Measurements from ENCODE around the gene RELA. TPM values are rescaled to one million over a fixed set of nuclear protein-coding genes. Genes with fewer than 3 reads are reported as not detected.

Gene RELA
- total and polyA plus RNA-seq, 2 experiments from 2014 or later, result 18.5 to 22.8 TPM

DNA sequence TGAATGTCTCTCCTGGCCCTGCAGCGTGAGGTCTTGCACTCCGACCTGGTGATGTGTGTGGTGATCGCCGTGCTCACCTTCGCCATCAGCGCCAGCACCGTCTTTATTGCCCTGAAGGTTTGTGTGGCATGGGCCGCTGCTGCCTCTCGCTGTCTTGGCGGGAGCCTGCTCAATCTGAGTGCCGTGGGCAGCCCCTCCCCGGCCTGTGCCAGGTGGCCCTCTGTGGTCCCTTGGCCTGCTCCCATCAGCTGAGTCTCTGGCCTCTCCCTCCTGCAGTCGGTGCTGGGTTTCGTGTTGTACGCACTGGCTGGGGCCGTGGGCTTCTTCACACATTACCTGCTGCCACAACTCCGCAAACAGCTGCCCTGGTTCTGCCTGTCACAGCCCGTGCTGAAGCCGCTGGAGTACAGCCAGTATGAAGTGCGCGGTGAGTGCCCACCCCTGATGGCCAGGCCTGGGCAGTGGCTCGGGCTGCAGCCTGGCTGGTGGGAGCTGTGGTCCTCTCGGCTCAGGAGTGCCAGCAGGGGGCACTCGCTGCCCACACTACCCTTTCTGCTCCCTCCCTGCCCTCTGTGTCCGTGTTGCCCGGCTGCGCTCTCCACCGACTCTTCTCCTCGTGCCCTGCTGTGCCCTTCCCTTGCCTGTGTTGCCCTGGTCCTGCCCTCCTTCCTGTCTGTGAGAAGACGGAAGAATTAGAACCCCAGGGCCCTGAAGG is 36.9 kb downstream of the RELA start:
- H3K27ac ChIP-seq (ENCODE audit: low read depth), result 0 out of 2 replicates have a peak overlapping the region, but pooled peaks have one; percentile 6
- H3K36me3 ChIP-seq (ENCODE audit: insufficient read depth), result peaks cover 7% of the 10 kb centered on the region
- no peaks in the 10 kb centered on the region; the same call in 1 of the 2 replicates for H4K20me1 ChIP-seq (replicated peaks; ENCODE audit: insufficient read depth)
- H3K27ac Mint-ChIP-seq, result no peak overlapping the region
- no peaks in the 10 kb centered on the region for H3K9me3 Mint-ChIP-seq
- no peaks in the 10 kb centered on the region for H3K4me1 ChIP-seq (ENCODE audit: insufficient read depth)
- peak; percentile 86 for ATAC-seq
- peaks cover 50% of the 10 kb centered on the region for H3K36me3 Mint-ChIP-seq (ENCODE audit: low read depth)
- H3K4me3 ChIP-seq, result no peak overlapping the region
- no peaks in the 10 kb centered on the region; the same call in 2 of the 3 replicates for H3K4me1 Mint-ChIP-seq
- H3K9me2 ChIP-seq (ENCODE audit: insufficient read depth), result no peaks in the 10 kb centered on the region
- no peak overlapping the region for H2AFZ ChIP-seq
- H3K27me3 Mint-ChIP-seq (ENCODE audit: insufficient read depth, low read depth, poor library complexity), result peaks cover 9% of the 10 kb centered on the region
- no peak overlapping the region for H3K4me2 ChIP-seq
- H3K4me3 Mint-ChIP-seq, result no peak overlapping the region
- DNase-seq (ENCODE audit: low spot score), result peak; percentile 75
- H3K79me2 ChIP-seq (replicated peaks; ENCODE audit: insufficient read depth), result no peaks in the 10 kb centered on the region
- H3F3A ChIP-seq (replicated peaks; ENCODE audit: low read depth), result no peaks in the 10 kb centered on the region; the same call in 1 of the 2 replicates
- no peaks in the 10 kb centered on the region for H3K27me3 ChIP-seq (ENCODE audit: insufficient read depth)
- no peak for TF ChIP-seq ZNF114 (CRISPR knock-in tag; IDR thresholded peaks at IDR 0.05)
- no peak for TF ChIP-seq EZH2phosphoT487 (IDR thresholded peaks at IDR 0.05; ENCODE audit: unreplicated experiment)
- TF ChIP-seq STAT1 (IDR thresholded peaks at IDR 0.05; ENCODE audit: unreplicated experiment), result no peak
- TF ChIP-seq, protein P1, sequence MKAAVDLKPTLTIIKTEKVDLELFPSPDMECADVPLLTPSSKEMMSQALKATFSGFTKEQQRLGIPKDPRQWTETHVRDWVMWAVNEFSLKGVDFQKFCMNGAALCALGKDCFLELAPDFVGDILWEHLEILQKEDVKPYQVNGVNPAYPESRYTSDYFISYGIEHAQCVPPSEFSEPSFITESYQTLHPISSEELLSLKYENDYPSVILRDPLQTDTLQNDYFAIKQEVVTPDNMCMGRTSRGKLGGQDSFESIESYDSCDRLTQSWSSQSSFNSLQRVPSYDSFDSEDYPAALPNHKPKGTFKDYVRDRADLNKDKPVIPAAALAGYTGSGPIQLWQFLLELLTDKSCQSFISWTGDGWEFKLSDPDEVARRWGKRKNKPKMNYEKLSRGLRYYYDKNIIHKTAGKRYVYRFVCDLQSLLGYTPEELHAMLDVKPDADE (IDR thresholded peaks at IDR 0.05), result no peak
- TF ChIP-seq CREB1 (CRISPR knock-in tag; IDR thresholded peaks at IDR 0.05; ENCODE audit: low read depth), result no peak
- TF ChIP-seq ZNF331 (CRISPR knock-in tag; IDR thresholded peaks at IDR 0.05; ENCODE audit: low read depth), result no peak
- TF ChIP-seq, protein P2, sequence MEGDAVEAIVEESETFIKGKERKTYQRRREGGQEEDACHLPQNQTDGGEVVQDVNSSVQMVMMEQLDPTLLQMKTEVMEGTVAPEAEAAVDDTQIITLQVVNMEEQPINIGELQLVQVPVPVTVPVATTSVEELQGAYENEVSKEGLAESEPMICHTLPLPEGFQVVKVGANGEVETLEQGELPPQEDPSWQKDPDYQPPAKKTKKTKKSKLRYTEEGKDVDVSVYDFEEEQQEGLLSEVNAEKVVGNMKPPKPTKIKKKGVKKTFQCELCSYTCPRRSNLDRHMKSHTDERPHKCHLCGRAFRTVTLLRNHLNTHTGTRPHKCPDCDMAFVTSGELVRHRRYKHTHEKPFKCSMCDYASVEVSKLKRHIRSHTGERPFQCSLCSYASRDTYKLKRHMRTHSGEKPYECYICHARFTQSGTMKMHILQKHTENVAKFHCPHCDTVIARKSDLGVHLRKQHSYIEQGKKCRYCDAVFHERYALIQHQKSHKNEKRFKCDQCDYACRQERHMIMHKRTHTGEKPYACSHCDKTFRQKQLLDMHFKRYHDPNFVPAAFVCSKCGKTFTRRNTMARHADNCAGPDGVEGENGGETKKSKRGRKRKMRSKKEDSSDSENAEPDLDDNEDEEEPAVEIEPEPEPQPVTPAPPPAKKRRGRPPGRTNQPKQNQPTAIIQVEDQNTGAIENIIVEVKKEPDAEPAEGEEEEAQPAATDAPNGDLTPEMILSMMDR (conservative IDR thresholded peaks at IDR 0.05; ENCODE audit: low read depth in 2 of 2), result peak; percentile 48 to 76

DNA sequence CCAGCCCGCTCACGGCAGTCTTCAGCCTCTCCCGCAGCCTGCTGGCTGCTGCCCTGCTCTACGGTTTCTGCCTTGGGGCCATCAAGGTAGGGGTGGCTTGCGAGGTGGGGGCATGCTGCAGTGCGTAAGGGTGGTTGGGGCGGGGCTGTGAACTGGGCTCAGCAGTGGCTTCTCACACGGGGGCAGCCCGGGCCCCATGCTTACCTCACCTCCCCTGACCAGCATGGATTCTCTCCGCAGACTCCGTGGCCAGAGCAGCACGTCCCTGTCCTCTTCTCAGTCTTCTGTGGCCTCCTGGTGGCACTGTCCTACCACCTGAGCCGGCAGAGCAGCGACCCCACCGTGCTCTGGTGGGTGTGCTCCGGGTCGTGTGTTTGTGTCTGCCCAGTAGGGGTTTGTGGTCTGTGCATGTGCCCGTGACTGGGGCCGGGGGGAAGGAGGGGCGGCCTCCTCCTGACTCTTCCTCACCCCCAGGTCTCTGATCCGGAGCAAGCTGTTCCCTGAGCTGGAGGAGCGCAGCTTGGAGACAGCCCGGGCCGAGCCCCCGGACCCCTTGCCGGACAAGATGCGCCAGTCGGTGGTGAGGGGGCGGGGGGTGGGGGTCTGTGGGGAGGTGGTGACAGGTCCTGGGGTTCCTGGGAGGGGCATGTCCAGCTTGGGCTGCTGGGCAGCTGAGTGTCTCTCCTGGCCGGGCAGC is 37.6 kb downstream of the RELA start:
- Histone ChIP-seq H3K9me2 (ENCODE audit: insufficient read depth) (no peaks in the 10 kb centered on the region), H3K4me2 (no peak overlapping the region), H3K79me2 (replicated peaks; ENCODE audit: insufficient read depth) (no peaks in the 10 kb centered on the region), H3K27ac (ENCODE audit: low read depth) (no peak overlapping the region), H3K4me3 (no peak overlapping the region), H3F3A (replicated peaks; ENCODE audit: low read depth) (no peaks in the 10 kb centered on the region; the same call in 1 of the 2 replicates), H3K36me3 (ENCODE audit: insufficient read depth) (peaks cover 7% of the 10 kb centered on the region), H3K27me3 (ENCODE audit: insufficient read depth) (no peaks in the 10 kb centered on the region), H3K4me1 (ENCODE audit: insufficient read depth) (no peaks in the 10 kb centered on the region), H4K20me1 (replicated peaks; ENCODE audit: insufficient read depth) (no peaks in the 10 kb centered on the region; the same call in 1 of the 2 replicates), H2AFZ (no peak overlapping the region)
- ATAC-seq (no peak), DNase-seq (ENCODE audit: low spot score) (no peak)
- Mint-ChIP-seq H3K27ac (no peak overlapping the region), H3K36me3 (ENCODE audit: low read depth) (peaks cover 48% of the 10 kb centered on the region), H3K4me3 (no peak overlapping the region), H3K27me3 (ENCODE audit: insufficient read depth, low read depth, poor library complexity) (peaks cover 9% of the 10 kb centered on the region), H3K9me3 (no peaks in the 10 kb centered on the region), H3K4me1 (no peaks in the 10 kb centered on the region; the same call in 2 of the 3 replicates)
- TF ChIP-seq, protein P2 (conservative IDR thresholded peaks at IDR 0.05; ENCODE audit: low read depth in 2 of 2), result 0 out of 4 replicates have a peak, but pooled peaks of 1 of the 2 experiments have one; percentile 4
- TF ChIP-seq NANOG (IDR thresholded peaks at IDR 0.05; ENCODE audit: borderline replicate concordance), result no peak
- TF ChIP-seq JUNB (IDR thresholded peaks at IDR 0.05; ENCODE audit: unreplicated experiment), result no peak
- no peak for TF ChIP-seq EZH2 (IDR thresholded peaks at IDR 0.05; ENCODE audit: low read depth, unreplicated experiment)
